Measurements from ENCODE around the gene MTREX. TPM values are rescaled to one million over a fixed set of nuclear protein-coding genes. Genes with fewer than 3 reads are reported as not detected.
A peak's percentile ranks its signal among the peaks of the same experiment; 100 is the strongest.

Gene MTREX
- total RNA-seq, 1 donor from 2014 or later, result 78.7 TPM

DNA sequence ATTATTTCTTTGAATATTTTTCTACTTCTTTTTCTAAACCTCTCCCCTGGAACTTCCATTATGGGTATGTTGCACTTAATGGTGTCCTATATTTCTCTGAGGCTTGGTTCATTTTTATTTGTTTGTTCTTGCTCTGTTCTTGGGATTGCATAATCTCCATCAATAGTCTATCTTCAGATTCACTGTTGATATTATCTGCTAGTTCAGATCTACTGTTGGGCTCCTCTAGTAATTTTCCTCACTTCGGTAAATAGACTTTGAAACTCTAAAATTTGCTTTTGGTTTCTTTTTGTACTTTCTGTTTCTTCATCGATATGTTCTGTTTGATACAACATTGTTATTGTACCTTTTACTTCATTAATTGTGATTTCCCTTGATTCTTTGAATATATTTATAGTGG is 76.3 kb downstream of the MTREX start:
- Mint-ChIP-seq H3K27ac (no peak overlapping the region), H3K4me3 (no peak overlapping the region), H3K9me3 (peaks cover 14% of the 10 kb centered on the region), H3K4me1 (peaks cover 13% of the 10 kb centered on the region), H3K36me3 (peaks cover 44% of the 10 kb centered on the region), H3K27me3 (ENCODE audit: low read depth) (no peaks in the 10 kb centered on the region)
- DNase-seq (ENCODE audit: low spot score in 2 of 2, unreplicated experiment in 2 of 2), result no peak
- TF ChIP-seq, protein P1, sequence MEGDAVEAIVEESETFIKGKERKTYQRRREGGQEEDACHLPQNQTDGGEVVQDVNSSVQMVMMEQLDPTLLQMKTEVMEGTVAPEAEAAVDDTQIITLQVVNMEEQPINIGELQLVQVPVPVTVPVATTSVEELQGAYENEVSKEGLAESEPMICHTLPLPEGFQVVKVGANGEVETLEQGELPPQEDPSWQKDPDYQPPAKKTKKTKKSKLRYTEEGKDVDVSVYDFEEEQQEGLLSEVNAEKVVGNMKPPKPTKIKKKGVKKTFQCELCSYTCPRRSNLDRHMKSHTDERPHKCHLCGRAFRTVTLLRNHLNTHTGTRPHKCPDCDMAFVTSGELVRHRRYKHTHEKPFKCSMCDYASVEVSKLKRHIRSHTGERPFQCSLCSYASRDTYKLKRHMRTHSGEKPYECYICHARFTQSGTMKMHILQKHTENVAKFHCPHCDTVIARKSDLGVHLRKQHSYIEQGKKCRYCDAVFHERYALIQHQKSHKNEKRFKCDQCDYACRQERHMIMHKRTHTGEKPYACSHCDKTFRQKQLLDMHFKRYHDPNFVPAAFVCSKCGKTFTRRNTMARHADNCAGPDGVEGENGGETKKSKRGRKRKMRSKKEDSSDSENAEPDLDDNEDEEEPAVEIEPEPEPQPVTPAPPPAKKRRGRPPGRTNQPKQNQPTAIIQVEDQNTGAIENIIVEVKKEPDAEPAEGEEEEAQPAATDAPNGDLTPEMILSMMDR (IDR thresholded peaks at IDR 0.05; ENCODE audit: unreplicated experiment), result no peak

DNA sequence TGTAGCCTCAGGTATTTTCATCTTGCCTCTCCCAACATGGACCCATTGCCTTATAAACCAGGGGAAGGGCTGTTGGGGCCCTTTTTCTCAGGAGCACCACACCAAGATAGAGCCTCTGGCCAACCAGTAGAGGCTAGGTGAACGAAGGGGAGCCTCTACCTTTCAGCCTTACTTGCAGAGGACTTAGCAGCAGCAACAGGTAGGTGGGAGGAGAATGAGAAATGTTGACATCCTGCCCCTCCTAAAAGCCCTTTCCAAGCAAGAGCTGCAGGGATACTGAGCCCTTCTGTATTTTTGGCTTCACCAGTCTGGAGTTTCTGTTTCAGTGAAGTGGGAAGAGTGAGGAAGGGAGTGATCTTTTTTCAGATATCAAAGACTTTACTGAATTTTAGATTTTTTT is 77.4 kb downstream of the MTREX start:
- H3K36me3 Mint-ChIP-seq, result peaks cover 41% of the 10 kb centered on the region
- TF ChIP-seq, protein P1 (IDR thresholded peaks at IDR 0.05; ENCODE audit: unreplicated experiment), result no peak
- H3K27ac Mint-ChIP-seq, result no peak overlapping the region
- no peak for DNase-seq (ENCODE audit: low spot score in 2 of 2, unreplicated experiment in 2 of 2)
- H3K27me3 Mint-ChIP-seq (ENCODE audit: low read depth), result no peaks in the 10 kb centered on the region
- no peak overlapping the region for H3K4me3 Mint-ChIP-seq
- peaks cover 14% of the 10 kb centered on the region for H3K9me3 Mint-ChIP-seq
- peaks cover 22% of the 10 kb centered on the region for H3K4me1 Mint-ChIP-seq

DNA sequence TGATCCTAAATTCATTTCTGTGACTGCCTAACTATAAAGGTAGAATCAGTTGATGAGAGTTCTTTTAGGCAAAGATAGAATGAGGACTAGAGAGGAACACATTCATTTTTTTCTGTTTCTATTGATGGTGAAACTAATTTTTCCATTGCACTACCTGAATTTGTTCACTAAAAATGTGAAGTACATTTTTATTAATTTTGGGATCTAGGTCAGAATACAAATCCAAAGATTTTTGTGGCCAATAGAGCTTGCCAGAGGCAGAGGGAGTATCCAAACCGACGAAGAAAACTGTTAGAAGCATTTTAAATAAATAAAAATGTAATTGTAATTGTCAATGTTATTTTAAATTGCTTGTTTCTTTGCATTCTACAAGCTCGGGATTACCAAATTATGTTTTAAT is 78.1 kb downstream of the MTREX start:
- peaks cover 40% of the 10 kb centered on the region for H3K36me3 Mint-ChIP-seq
- DNase-seq (ENCODE audit: low spot score in 2 of 2, unreplicated experiment in 2 of 2), result no peak
- no peak overlapping the region for H3K27ac Mint-ChIP-seq
- peaks cover 28% of the 10 kb centered on the region for H3K4me1 Mint-ChIP-seq
- no peak overlapping the region for H3K4me3 Mint-ChIP-seq
- TF ChIP-seq, protein P1 (IDR thresholded peaks at IDR 0.05; ENCODE audit: unreplicated experiment), result no peak
- peaks cover 14% of the 10 kb centered on the region for H3K9me3 Mint-ChIP-seq
- no peaks in the 10 kb centered on the region for H3K27me3 Mint-ChIP-seq (ENCODE audit: low read depth)

DNA sequence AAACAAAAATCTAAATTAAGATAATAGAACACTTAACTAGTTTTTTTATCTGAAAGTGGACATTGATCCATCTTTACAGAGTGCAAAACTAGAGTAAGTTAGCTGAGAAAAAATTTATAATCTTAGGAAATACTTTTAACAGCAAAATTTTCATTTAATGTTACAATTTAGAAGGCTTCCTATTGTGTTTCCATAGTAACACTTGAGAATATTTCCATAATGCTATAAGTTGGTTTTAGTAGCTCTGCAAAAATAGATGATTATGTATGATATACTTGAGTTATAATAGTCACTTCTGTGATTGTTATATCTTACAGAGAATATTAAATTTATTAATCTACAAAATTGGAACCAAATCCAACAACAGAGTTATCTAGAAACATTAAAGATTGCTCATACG is 78.6 kb downstream of the MTREX start:
- no peak overlapping the region for H3K27ac Mint-ChIP-seq
- H3K4me3 Mint-ChIP-seq, result no peak overlapping the region
- H3K4me1 Mint-ChIP-seq, result peaks cover 29% of the 10 kb centered on the region
- TF ChIP-seq, protein P1 (IDR thresholded peaks at IDR 0.05; ENCODE audit: unreplicated experiment), result no peak
- no peaks in the 10 kb centered on the region for H3K27me3 Mint-ChIP-seq (ENCODE audit: low read depth)
- H3K36me3 Mint-ChIP-seq, result peaks cover 38% of the 10 kb centered on the region
- H3K9me3 Mint-ChIP-seq, result peaks cover 14% of the 10 kb centered on the region
- no peak for DNase-seq (ENCODE audit: low spot score in 2 of 2, unreplicated experiment in 2 of 2)

DNA sequence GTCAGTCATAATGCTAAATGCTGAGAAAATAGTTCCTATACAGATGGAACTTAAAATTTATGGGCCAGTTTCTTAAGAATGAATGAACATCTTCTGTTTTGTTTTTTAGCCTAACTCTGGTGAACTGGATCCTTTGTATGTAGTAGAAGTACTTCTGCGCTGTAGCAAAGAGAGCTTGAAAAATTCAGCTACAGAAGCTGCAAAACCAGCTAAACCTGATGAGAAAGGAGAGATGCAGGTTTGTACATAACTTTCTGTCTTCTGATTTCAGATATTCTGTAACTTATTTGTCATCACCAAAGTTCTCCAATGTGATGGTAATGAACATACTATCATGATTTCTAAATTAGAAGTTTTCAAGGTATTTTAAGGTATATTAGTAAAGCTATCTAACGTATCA is 80.1 kb downstream of the MTREX start:
- Mint-ChIP-seq H3K36me3 (peaks cover 41% of the 10 kb centered on the region), H3K4me1 (peaks cover 30% of the 10 kb centered on the region), H3K27me3 (ENCODE audit: low read depth) (no peaks in the 10 kb centered on the region), H3K4me3 (no peak overlapping the region), H3K27ac (peak overlapping the region; percentile 71), H3K9me3 (peaks cover 14% of the 10 kb centered on the region)
- DNase-seq (ENCODE audit: low spot score in 2 of 2, unreplicated experiment in 2 of 2), result no peak
- TF ChIP-seq, protein P1 (IDR thresholded peaks at IDR 0.05; ENCODE audit: unreplicated experiment), result no peak

DNA sequence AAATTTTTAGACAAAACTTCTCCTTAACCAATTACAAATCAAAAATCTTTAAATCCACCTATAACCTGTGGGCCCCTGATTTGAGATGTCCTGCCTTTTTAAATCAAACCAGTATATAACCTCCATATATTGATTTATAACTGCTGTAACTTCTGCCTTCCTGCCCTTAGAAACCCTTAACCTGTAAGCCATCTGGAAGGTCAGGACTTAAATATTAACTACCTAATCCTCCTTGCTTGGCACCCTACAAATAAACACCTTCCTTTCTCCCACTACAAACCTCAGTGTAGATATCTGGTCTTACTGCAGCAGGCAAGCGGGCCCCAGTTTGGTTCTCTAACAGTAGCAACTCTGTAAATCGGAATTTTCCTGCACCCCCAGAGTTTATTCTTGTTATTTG is 83.9 kb downstream of the MTREX start:
- H3K27ac Mint-ChIP-seq, result no peak overlapping the region
- H3K9me3 Mint-ChIP-seq, result no peaks in the 10 kb centered on the region
- peaks cover 42% of the 10 kb centered on the region for H3K36me3 Mint-ChIP-seq
- DNase-seq (ENCODE audit: low spot score in 2 of 2, unreplicated experiment in 2 of 2), result no peak
- no peaks in the 10 kb centered on the region for H3K27me3 Mint-ChIP-seq (ENCODE audit: low read depth)
- peaks cover 30% of the 10 kb centered on the region for H3K4me1 Mint-ChIP-seq
- H3K4me3 Mint-ChIP-seq, result no peak overlapping the region
- TF ChIP-seq, protein P1 (IDR thresholded peaks at IDR 0.05; ENCODE audit: unreplicated experiment), result no peak
